AG04449 (cell line): Measurements from ENCODE around the gene BNIP3.

ENCODE experiments used
- CTCF ChIA-PET: fragments of 350-600 bp; formaldehyde crosslinking; extraction: SDS; loops from one replicate; lab custom pipeline; 2021; ENCODE audit warnings: antibody characterized with exemption; lab: Yijun Ruan, JAX
- POLR2A ChIA-PET: fragments of 400-600, 350-600 bp; formaldehyde crosslinking; extraction: SDS; loops from one replicate; lab custom pipeline; 2020; ENCODE audit warnings: antibody characterized with exemption, inconsistent platforms; lab: Yijun Ruan, JAX
- DNase-seq: peaks from one replicate; pipeline ENCODE4 v3.0.0-alpha.2; 2010; ENCODE audit warnings: low read depth, low spot score
- H3K4me3 ChIP-seq: 2 replicates; pipeline ENCODE4 v1.5.1; 2011; ENCODE audit warnings: low read depth, mild to moderate bottlenecking, control low read depth, low read length
- TF ChIP-seq, protein P1 (sequence below): IDR thresholded peaks from one replicate; pipeline ENCODE4 v1.5.1; 2011; ENCODE audit warnings: mild to moderate bottlenecking, moderate library complexity, low read length, control low read depth, inconsistent platforms; ENCODE audit not compliant: insufficient read depth; ENCODE audit errors: missing control alignments

BNIP3 gene

DNA sequence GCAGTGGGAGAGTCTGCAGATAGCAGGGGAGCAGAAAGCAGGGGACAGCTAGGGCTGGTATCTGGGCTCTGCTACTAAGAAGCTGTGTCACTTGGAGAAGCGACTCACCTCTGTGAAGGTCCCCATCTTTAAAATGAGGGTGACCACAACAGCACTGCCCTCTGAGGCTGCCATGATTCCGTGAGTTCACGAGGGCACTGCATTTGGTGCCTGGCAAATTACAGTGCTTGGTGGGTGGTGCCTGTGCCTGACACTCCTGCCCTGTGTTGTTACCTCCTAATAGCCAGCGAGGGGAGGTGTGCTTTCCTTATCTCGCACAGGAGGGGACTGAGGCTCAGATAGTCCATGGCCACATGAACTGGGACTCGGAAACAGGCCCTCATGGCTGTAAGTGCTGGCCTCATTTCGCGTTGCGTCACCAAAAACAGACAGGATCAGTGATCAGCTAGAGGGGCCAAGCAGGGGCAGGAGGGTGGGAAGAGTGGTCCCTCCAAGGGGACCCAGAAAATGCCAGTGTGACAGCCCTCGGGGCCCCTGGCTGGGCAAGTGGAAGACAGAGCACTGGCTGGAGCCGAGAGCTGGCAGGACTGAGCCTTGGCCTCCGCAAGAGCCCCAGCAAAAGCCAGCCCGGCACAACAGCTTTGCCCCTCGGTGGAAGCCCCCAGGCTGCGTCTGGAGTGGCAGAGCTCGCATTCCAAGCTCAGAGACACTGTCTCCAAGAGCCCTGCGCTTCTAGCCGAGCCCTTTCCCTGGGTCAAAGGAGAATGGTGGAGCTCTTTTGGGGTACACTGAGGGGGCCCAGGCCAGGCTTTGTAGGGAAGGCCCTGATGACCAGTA is 17.3 kb upstream of the BNIP3 start:
- CTCF ChIA-PET = interaction anchor here (1.6 to 2.9 kb wide), 2 partner anchors 22 to 24 kb away, joined by 3 to 17 read pairs; no protein-coding TSS in a partner anchor

GRCh38 chr10:131998050-131998844 is 16.5 kb upstream of the BNIP3 start:
- TF ChIP-seq, protein P1, sequence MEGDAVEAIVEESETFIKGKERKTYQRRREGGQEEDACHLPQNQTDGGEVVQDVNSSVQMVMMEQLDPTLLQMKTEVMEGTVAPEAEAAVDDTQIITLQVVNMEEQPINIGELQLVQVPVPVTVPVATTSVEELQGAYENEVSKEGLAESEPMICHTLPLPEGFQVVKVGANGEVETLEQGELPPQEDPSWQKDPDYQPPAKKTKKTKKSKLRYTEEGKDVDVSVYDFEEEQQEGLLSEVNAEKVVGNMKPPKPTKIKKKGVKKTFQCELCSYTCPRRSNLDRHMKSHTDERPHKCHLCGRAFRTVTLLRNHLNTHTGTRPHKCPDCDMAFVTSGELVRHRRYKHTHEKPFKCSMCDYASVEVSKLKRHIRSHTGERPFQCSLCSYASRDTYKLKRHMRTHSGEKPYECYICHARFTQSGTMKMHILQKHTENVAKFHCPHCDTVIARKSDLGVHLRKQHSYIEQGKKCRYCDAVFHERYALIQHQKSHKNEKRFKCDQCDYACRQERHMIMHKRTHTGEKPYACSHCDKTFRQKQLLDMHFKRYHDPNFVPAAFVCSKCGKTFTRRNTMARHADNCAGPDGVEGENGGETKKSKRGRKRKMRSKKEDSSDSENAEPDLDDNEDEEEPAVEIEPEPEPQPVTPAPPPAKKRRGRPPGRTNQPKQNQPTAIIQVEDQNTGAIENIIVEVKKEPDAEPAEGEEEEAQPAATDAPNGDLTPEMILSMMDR = no peak
- ChIA-PET CTCF (interaction anchor here (1.6 to 2.4 kb wide), 3 partner anchors 23 to 113 kb away, joined by 3 to 12 read pairs (median 6); no protein-coding TSS in a partner anchor), POLR2A (interaction anchor here (1.4 kb wide), 1 partner anchor 16 kb away, joined by 3 read pairs; the partner anchor contains the start of gene BNIP3)
- no peak overlapping the region for H3K4me3 ChIP-seq
- DNase-seq = no peak

More for the DNA sequence above, 17.3 kb upstream of the BNIP3 start:
- TF ChIP-seq, protein P1 = no peak
- POLR2A ChIA-PET = interaction anchor here (1.4 kb wide), 1 partner anchor 17 kb away, joined by 3 read pairs; the partner anchor contains the start of gene BNIP3
- DNase-seq = no peak
- H3K4me3 ChIP-seq = no peak overlapping the region

DNA sequence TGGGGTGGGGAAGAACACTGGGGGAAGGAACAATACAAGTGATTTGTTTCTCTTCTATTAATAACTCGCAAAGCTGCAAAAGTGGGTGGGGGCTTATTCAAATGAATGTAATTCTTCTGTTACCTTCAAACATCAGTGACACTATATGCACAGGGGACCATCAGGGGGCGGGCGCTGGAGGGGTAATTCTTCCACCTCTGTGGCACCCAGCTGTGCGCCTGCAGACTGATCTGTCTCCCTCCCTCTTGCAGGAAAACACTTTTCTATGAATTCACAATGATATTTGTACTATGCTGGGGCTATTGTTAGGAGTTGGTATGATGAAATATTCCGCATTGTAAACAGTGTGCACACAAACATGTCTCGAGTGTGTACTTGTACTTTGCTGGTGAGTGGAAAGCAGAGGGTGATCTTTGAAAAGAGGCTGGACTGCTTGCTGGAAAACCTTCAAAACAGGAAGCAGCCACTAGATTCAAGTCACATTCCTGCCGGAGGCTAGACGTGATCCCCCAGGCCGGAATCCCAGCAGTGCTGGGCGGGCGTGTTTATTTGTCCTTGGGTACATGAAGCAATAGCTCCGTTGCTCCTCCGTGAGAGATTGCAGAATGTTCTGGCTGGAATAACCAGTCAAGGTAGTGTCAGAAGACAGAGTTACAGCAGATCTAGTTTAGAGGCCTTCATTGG is 15.8 kb upstream of the BNIP3 start:
- ChIA-PET CTCF (interaction anchor here (1.7 to 2.4 kb wide), 2 partner anchors 25 to 112 kb away, joined by 6 to 12 read pairs; no protein-coding TSS in a partner anchor), POLR2A (interaction anchor here (1.4 kb wide), 1 partner anchor 16 kb away, joined by 3 read pairs; the partner anchor contains the start of gene BNIP3)
- TF ChIP-seq, protein P1 = no peak
- no peak overlapping the region for H3K4me3 ChIP-seq
- peak; percentile 33 for DNase-seq

DNA sequence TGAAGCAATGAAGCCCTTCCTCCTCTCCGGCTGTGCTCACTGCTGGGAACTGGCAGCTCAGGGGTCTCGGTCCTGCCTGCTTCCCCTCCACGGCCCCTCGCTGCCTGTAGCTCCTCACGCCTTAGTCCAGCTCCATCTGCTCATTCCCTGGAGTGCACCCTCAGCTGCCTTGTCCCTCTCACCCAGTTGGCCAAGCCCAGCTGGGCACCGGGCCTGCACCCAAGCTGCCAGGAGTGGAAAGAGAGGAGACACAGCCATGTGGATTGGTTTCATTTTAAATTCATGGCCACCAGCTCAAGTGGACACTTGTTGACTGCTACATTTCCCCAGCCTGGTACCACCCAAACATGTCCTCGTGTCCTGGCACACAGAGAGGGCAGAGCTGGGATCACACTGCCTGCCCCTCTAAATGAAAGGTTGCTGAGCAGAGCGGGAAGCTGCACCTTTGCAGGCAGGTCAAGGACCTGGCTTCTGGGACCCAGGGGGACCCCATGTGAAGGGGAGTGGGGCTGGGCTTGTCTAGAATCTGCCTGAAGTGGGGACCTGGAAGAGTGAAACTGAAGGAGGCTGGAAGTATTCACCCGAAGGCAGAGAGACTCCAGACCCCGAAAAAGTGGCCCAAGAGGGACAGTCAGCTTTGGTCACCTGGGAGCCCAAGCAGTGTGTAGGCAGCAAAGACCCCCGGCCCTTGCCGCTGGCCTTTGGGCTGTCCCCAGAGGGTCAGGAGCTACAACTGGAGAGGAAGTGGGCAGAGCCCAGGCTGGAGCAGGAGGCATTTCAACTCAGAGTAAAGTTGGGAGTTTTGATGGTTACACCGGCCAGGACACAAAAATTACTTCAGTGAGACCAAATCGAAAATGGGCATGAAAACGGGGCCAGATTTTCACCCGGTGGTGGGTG is 15.0 kb upstream of the BNIP3 start:
- H3K4me3 ChIP-seq = no peak overlapping the region
- CTCF ChIA-PET = interaction anchor here (1.7 to 2.4 kb wide), 2 partner anchors 26 to 111 kb away, joined by 6 to 12 read pairs; no protein-coding TSS in a partner anchor
- DNase-seq = no peak
- TF ChIP-seq, protein P1 = no peak
- POLR2A ChIA-PET = no interaction called here

DNA sequence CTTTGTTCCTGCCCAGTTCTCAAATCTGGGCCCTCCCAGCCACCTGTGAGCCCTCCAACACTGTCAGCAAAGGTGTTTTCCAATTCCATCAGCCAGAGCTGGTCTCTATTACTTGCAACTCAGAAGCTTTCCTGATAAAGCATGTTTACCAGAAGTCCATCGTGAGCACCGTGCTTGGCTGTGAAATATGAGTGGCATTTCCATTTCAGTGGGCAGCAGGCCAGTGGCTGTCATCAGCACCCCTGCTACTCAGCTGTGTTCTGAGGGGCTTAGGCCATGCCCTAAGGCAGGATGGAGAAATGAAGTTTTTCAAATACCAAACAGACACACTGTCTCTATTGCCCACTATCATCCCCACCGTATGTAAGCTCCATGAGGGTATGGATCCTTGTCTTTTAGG is 12.7 kb upstream of the BNIP3 start:
- no peak for DNase-seq
- TF ChIP-seq, protein P1 = no peak
- POLR2A ChIA-PET = interaction anchor here (0.5 kb wide), 1 partner anchor 9 kb away, joined by 3 read pairs; no protein-coding TSS in a partner anchor
- CTCF ChIA-PET = interaction anchor here (0.9 kb wide), 1 partner anchor 28 kb away, joined by 4 read pairs; no protein-coding TSS in a partner anchor
- no peak overlapping the region for H3K4me3 ChIP-seq
